Spinal cord (tissue), 10 donors: ENCODE data around the gene EHBP1L1. TPM values are rescaled to one million over a fixed set of nuclear protein-coding genes. Genes with fewer than 3 reads are reported as not detected.

ENCODE experiments used
- DNase-seq, 6 donors: peaks; one replicate each; pipeline versions ENCODE4 v3.0.0 to v3.0.0-alpha.2; 2013 to 2015; ENCODE audit warnings: low spot score in 6 of 6, low read depth in 4 of 6
- H3K27ac ChIP-seq: one replicate; pipeline ENCODE4 v1.5.1; 2013; ENCODE audit warnings: low read depth, low read length, control low read depth
- H3K27me3 ChIP-seq: one replicate; pipeline ENCODE4 v1.6.1; 2013; ENCODE audit warnings: low read length; ENCODE audit not compliant: control insufficient read depth, insufficient read depth
- H3K36me3 ChIP-seq: one replicate; pipeline ENCODE4 v1.6.1; 2013; ENCODE audit warnings: low read length; ENCODE audit not compliant: control insufficient read depth, insufficient read depth
- H3K4me1 ChIP-seq: one replicate; pipeline ENCODE4 v1.6.1; 2013; ENCODE audit warnings: low read length; ENCODE audit not compliant: control insufficient read depth, insufficient read depth
- H3K4me3 ChIP-seq: one replicate; pipeline ENCODE4 v1.5.1; 2013; ENCODE audit warnings: low read depth, low read length, control low read depth
- H3K9me3 ChIP-seq: one replicate; pipeline ENCODE4 v1.6.1; 2013; ENCODE audit warnings: low read length; ENCODE audit not compliant: control insufficient read depth, insufficient read depth
- WGBS: methylation state at CpG from one replicate; pipeline ENCODE4 v1.1.5; 2013; ENCODE audit warnings: missing lambda C conversion rate; ENCODE audit not compliant: insufficient coverage; 5-methylcytosine and 5-hydroxymethylcytosine counted together
- polyA plus RNA-seq, 2 donors: library from polyadenylated mRNA; unstranded; fragments of 120-200 nt; gene quantifications; one replicate each; pipeline ENCODE4 v1.2.1, GENCODE V29; 2013; ENCODE audit not compliant: insufficient read length in 2 of 2
- total RNA-seq, 2 donors: library from RNA; depleted of rRNA in 1 of 2; stranded (reverse); fragments of 120-200 nt in 1 of 2; fragments of >200 nt in 1 of 2; gene quantifications; one replicate each; pipeline versions ENCODE4 v1.2.3 to v1.2.4, GENCODE V29; 2013 to 2014
- donor health status: healthy.

Gene EHBP1L1
- total and polyA plus RNA-seq, 4 donors = 13.9 to 30.1 (median 22.2) TPM

- no peak for DNase-seq
- H3K27me3 ChIP-seq = no peaks in the 10 kb centered on the region
- H3K4me3 ChIP-seq = no peak overlapping the region
- H3K4me1 ChIP-seq = peaks cover 21% of the 10 kb centered on the region
- H3K36me3 ChIP-seq = peaks cover 76% of the 10 kb centered on the region
- 93% methylated on average over 23 of the region's 29 CpGs for WGBS
- H3K9me3 ChIP-seq = no peaks in the 10 kb centered on the region
- H3K27ac ChIP-seq = no peak overlapping the region
Measured at GRCh38 chr11:65619281-65619928, 43.6 kb downstream of the EHBP1L1 start.

- DNase-seq = no peak
- no peaks in the 10 kb centered on the region for H3K9me3 ChIP-seq
- no peaks in the 10 kb centered on the region for H3K27me3 ChIP-seq
- no peak overlapping the region for H3K4me3 ChIP-seq
- peaks cover 15% of the 10 kb centered on the region for H3K4me1 ChIP-seq
- WGBS = 96% methylated on average over 19 of the region's 19 CpGs
- peaks cover 88% of the 10 kb centered on the region for H3K36me3 ChIP-seq
- no peak overlapping the region for H3K27ac ChIP-seq
Measured at GRCh38 chr11:65620666-65621065, 44.8 kb downstream of the EHBP1L1 start.

- Histone ChIP-seq H3K36me3 (peaks cover 96% of the 10 kb centered on the region), H3K9me3 (no peaks in the 10 kb centered on the region)
- WGBS = 96% methylated on average over 10 of the region's 14 CpGs
Measured at GRCh38 chr11:65621460-65621859, 45.6 kb downstream of the EHBP1L1 start.

GRCh38 chr11:65622011-65622410, 46.2 kb downstream of the EHBP1L1 start:
- Histone ChIP-seq H3K9me3 (no peaks in the 10 kb centered on the region), H3K4me1 (peaks cover 6% of the 10 kb centered on the region), H3K4me3 (no peak overlapping the region), H3K27me3 (no peaks in the 10 kb centered on the region), H3K27ac (no peak overlapping the region), H3K36me3 (peaks cover 98% of the 10 kb centered on the region)
- DNase-seq = no peak
- 91% methylated on average over 16 of the region's 16 CpGs for WGBS

More at GRCh38 chr11:65621460-65621859, 45.6 kb downstream of the EHBP1L1 start:
- Histone ChIP-seq H3K4me1 (peaks cover 12% of the 10 kb centered on the region), H3K4me3 (no peak overlapping the region), H3K27me3 (no peaks in the 10 kb centered on the region), H3K27ac (no peak overlapping the region)
- DNase-seq = no peak

GRCh38 chr11:65623177-65623576, 47.3 kb downstream of the EHBP1L1 start:
- no peak overlapping the region for H3K27ac ChIP-seq
- no peak for DNase-seq
- no peak overlapping the region for H3K4me3 ChIP-seq
- H3K27me3 ChIP-seq = no peaks in the 10 kb centered on the region
- peaks cover 98% of the 10 kb centered on the region for H3K36me3 ChIP-seq
- WGBS = 94% methylated on average over 11 of the region's 14 CpGs
- no peaks in the 10 kb centered on the region for H3K4me1 ChIP-seq
- H3K9me3 ChIP-seq = no peaks in the 10 kb centered on the region

- no peaks in the 10 kb centered on the region for H3K27me3 ChIP-seq
- H3K4me1 ChIP-seq = no peaks in the 10 kb centered on the region
- H3K27ac ChIP-seq = no peak overlapping the region
- no peak for DNase-seq
- no peak overlapping the region for H3K4me3 ChIP-seq
- no peaks in the 10 kb centered on the region for H3K9me3 ChIP-seq
- peaks cover 98% of the 10 kb centered on the region for H3K36me3 ChIP-seq
- WGBS = 94% methylated on average over 15 of the region's 25 CpGs
Measured at GRCh38 chr11:65623852-65624616, 48.2 kb downstream of the EHBP1L1 start.

- Histone ChIP-seq H3K4me3 (no peak overlapping the region), H3K9me3 (no peaks in the 10 kb centered on the region), H3K4me1 (no peaks in the 10 kb centered on the region), H3K36me3 (peaks cover 98% of the 10 kb centered on the region), H3K27me3 (no peaks in the 10 kb centered on the region), H3K27ac (no peak overlapping the region)
- 85% methylated on average over 9 of the region's 30 CpGs for WGBS
- no peak for DNase-seq
Measured at GRCh38 chr11:65624931-65625627, 49.2 kb downstream of the EHBP1L1 start.

GRCh38 chr11:65625628-65626342, 49.9 kb downstream of the EHBP1L1 start:
- no peak overlapping the region for H3K27ac ChIP-seq

GRCh38 chr11:65627202-65627601, 51.3 kb downstream of the EHBP1L1 start:
- Histone ChIP-seq H3K9me3 (no peaks in the 10 kb centered on the region), H3K4me1 (no peaks in the 10 kb centered on the region), H3K27ac (no peak overlapping the region), H3K4me3 (no peak overlapping the region), H3K27me3 (no peaks in the 10 kb centered on the region), H3K36me3 (peaks cover 98% of the 10 kb centered on the region)
- 94% methylated on average over 13 of the region's 13 CpGs for WGBS
- no peak for DNase-seq

More at GRCh38 chr11:65625628-65626342, 49.9 kb downstream of the EHBP1L1 start:
- H3K9me3 ChIP-seq = no peaks in the 10 kb centered on the region
- WGBS = 67% methylated on average over 30 of the region's 30 CpGs
- DNase-seq = peak in 2 of 6 donors; percentile 24 to 64
- peaks cover 98% of the 10 kb centered on the region for H3K36me3 ChIP-seq
- no peak overlapping the region for H3K4me3 ChIP-seq
- no peaks in the 10 kb centered on the region for H3K4me1 ChIP-seq
- no peaks in the 10 kb centered on the region for H3K27me3 ChIP-seq
